Brain microvascular endothelial cell (primary cell): ENCODE data around the gene SIX5.

Experiments
- DNase-seq: peaks from one replicate; pipeline ENCODE4 v3.0.0-alpha.2; 2020
- H3K27ac ChIP-seq: fragments of 250-450 bp; sonication (Bioruptor Pico); 2 replicates; pipeline ENCODE4 v1.5.1; 2020; ENCODE audit warnings: mild to moderate bottlenecking, moderate library complexity
- H3K27me3 ChIP-seq: fragments of 250-450 bp; sonication (Bioruptor Pico); replicated peaks from 2 replicates; pipeline ENCODE4 v1.5.1; 2020; ENCODE audit warnings: mild to moderate bottlenecking
- H3K36me3 ChIP-seq: fragments of 250-450 bp; sonication (Bioruptor Pico); replicated peaks from 2 replicates; pipeline ENCODE4 v1.5.1; 2020; ENCODE audit warnings: mild to moderate bottlenecking
- H3K4me3 ChIP-seq: 2 replicates; pipeline ENCODE4 v1.5.1; 2011; ENCODE audit warnings: low read depth, mild to moderate bottlenecking, control low read depth, low read length, moderate library complexity
- in situ Hi-C: cut with HindIII; loops from 2 replicates; pipeline ENCODE4 v1.10.0; 2017; ENCODE audit warnings: low sequenced_read_pairs, low pct_ligation_motif_present
- TF ChIP-seq, protein P1 (sequence below): IDR thresholded peaks from 2 replicates; pipeline ENCODE4 v1.5.1; 2011; ENCODE audit warnings: low read depth, mild to moderate bottlenecking, moderate library complexity, low read length, control low read depth, inconsistent platforms; ENCODE audit errors: missing control alignments

Gene SIX5

DNA sequence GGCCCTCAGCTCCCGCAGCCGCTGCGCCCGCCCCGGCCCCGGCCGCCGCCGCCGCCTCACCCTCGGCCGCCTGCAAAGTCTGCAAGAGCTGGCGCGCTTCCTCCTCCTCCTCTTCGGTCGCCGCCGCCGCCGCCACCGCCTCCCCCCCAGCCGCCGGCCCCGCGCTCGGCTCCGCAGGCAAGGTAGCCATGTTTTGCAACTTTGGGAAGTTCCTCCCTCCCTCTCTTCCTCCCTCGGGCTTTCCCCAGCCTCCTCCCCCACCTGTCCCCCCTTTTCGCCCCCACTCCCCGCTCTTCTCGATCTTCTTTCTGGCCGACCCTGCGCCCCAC lies 433 bp downstream of the SIX5 start:
- no peaks in the 10 kb centered on the region for H3K36me3 ChIP-seq
- peak overlapping the region; percentile 70 for H3K27ac ChIP-seq
- in situ Hi-C loops = no loop called here
- TF ChIP-seq, protein P1, sequence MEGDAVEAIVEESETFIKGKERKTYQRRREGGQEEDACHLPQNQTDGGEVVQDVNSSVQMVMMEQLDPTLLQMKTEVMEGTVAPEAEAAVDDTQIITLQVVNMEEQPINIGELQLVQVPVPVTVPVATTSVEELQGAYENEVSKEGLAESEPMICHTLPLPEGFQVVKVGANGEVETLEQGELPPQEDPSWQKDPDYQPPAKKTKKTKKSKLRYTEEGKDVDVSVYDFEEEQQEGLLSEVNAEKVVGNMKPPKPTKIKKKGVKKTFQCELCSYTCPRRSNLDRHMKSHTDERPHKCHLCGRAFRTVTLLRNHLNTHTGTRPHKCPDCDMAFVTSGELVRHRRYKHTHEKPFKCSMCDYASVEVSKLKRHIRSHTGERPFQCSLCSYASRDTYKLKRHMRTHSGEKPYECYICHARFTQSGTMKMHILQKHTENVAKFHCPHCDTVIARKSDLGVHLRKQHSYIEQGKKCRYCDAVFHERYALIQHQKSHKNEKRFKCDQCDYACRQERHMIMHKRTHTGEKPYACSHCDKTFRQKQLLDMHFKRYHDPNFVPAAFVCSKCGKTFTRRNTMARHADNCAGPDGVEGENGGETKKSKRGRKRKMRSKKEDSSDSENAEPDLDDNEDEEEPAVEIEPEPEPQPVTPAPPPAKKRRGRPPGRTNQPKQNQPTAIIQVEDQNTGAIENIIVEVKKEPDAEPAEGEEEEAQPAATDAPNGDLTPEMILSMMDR = no peak
- peak overlapping the region; percentile 79 for H3K4me3 ChIP-seq
- peak; percentile 22 for DNase-seq
- H3K27me3 ChIP-seq = no peaks in the 10 kb centered on the region

DNA sequence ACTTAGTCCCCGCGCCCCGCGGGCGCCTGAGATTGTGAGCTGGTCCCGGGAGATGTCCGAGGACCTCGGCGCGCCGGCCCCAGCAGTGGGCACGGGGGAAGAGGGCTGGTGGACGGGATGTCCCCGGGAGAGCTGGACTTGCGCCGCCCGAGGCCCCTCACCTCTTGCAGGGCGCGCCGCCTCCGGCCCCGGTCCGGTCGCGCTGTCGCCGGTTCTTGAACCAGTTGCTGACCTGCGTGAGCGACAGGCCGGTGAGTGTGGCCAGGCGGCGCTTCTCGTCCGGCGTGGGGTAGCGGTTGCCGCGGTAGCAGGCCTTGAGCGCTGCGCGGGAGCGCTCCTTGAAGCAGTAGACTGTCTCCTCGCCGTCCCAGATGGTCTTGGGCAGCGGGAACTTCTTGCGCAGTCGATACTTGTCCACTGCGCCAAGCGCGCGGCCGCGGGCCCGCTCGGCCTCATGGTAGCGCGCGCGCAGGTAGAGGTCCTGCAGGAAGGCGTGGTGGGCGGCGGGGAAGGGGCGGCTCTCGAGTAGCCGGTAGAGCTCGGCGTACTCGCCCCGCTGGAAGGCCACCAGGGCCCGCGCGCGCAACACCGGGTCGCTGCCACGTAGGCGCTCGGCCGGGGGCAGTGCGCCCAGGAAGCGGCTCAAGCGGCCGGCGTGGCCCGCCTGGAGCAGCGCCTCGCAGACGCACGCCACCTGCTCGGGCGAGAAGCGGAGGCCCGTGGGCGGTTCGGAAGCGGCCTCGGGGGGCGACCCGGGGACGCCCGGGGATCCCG lies 984 bp downstream of the SIX5 start:
- in situ Hi-C loops = no loop called here
- H3K27me3 ChIP-seq = no peaks in the 10 kb centered on the region
- peak overlapping the region; percentile 79 for H3K4me3 ChIP-seq
- TF ChIP-seq, protein P1 = no peak
- H3K27ac ChIP-seq = peak overlapping the region; percentile 70
- DNase-seq = peak; percentile 45
- H3K36me3 ChIP-seq = no peaks in the 10 kb centered on the region

DNA sequence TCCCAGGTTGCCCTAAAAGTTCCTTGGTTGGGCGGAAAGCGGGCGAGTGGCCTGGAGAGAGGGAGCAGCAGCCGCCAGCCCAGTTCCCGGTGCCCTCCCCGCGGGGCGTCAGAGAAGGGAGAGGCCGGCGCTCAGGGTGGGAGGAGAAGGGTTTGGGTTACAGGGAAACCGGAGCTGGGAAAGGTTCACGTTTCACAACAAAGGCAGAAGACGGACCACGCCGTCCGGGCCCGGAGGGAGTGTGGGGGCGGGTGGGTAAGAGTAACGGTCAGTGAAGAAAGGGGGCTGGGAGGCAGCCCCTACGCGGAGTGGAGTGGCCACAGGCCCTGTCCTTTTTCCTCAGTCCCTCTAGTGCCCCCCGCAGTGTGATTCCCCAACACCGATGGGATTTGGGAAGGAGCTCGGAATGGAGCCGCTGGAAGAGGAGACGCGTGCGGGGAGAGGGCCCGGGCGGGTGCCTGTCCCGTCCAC lies 1.6 kb downstream of the SIX5 start:
- H3K36me3 ChIP-seq = no peaks in the 10 kb centered on the region
- in situ Hi-C loops = no loop called here
- peak overlapping the region; percentile 70 for H3K27ac ChIP-seq
- TF ChIP-seq, protein P1 = no peak
- DNase-seq = peak; percentile 79
- H3K27me3 ChIP-seq = no peaks in the 10 kb centered on the region
- peak overlapping the region; percentile 79 for H3K4me3 ChIP-seq

DNA sequence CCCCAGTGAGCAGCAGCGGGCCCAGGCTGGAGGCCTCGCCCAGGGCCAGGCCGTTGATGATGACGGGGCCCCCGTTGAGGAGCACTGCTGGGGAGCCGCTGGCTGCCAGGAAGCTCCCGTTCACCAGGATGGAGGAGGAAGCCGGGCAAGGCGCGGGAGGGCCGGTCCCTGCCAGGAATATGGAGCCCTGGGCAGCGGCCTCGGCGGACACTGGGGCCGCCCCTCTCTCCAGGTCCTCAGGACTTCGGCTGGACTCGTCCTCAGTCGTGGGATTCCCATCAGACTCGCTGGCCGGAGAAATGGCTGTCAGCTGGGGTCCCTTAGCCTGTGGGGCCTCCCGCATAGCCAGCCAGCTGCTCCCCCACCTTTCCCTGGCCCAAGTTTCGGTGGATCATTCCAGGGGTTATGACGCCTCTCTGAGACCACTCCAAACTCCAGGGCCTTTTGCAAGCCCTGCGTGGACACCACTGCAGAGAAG lies 2.1 kb downstream of the SIX5 start:
- TF ChIP-seq, protein P1 = no peak
- peak overlapping the region; percentile 70 for H3K27ac ChIP-seq
- H3K4me3 ChIP-seq = peak overlapping the region; percentile 79
- DNase-seq = no peak
- no peaks in the 10 kb centered on the region for H3K36me3 ChIP-seq
- in situ Hi-C loops = no loop called here
- no peaks in the 10 kb centered on the region for H3K27me3 ChIP-seq

DNA sequence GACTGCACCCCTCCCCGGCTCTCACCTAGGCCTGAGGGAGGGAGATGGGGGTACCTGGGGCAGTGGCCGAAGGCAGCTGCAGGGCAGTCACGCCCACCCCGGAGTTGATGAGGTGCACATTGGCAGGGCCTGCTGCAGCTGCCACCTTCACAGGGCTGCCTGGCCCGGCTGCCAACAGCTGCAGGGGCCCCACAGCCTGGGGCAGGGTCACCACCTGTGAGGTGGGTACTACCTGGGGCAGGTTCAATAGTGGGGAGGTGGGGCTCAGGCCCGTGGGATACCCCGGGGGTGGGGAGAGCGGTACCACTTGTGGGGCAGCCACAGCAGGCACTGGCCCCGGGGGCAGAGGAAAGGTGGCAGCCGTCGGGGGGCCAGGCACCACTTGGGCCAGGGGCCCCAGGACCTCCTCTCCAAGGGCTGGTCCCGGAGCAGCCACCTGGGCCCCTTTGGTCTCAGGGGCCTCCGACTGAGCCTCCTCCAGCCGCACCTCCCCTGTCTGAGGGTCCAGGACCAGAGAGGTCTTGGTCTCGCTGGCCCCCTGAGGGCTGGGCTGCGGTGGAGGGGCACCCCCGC lies 2.7 kb downstream of the SIX5 start:
- Histone ChIP-seq H3K27ac (peak overlapping the region; percentile 70), H3K27me3 (no peaks in the 10 kb centered on the region), H3K4me3 (peak overlapping the region; percentile 79), H3K36me3 (no peaks in the 10 kb centered on the region)
- TF ChIP-seq, protein P1 = no peak
- in situ Hi-C loops = no loop called here
- no peak for DNase-seq
